ENCODE results near the gene MREG.
A peak's percentile ranks its signal among the peaks of the same experiment; 100 is the strongest.

The MREG gene

GRCh38 chr2:216013080-216013909 is at the start of gene MREG:
Gene MREG, minus strand, starts transcription at chr2:216013551. Its CDS starts 224 bp downstream, at chr2:216013327.
- no peaks in the 10 kb centered on the region for H3K27me3 ChIP-seq (ENCODE audit: control insufficient read depth, insufficient read depth, low read length)
- peak within 1 kb of the TSS; percentile 22 for H3K4me3 ChIP-seq (ENCODE audit: low read length)
- no peaks in the 10 kb centered on the region for H3K9me3 ChIP-seq (ENCODE audit: control insufficient read depth, low read length)
- H3K36me3 ChIP-seq (ENCODE audit: control insufficient read depth, insufficient read depth, low read length): no peaks in the 10 kb centered on the region
- H3K9ac ChIP-seq (ENCODE audit: low read length): peak within 1 kb of the TSS; percentile 85
- no peaks in the 10 kb centered on the region for H3K4me1 ChIP-seq (ENCODE audit: control insufficient read depth, insufficient read depth, low read length)

- Histone ChIP-seq H3K36me3 (ENCODE audit: control insufficient read depth, insufficient read depth, low read length) (no peaks in the 10 kb centered on the region), H3K4me3 (ENCODE audit: low read length) (no peak overlapping the region), H3K9ac (ENCODE audit: low read length) (no peak overlapping the region), H3K4me1 (ENCODE audit: control insufficient read depth, insufficient read depth, low read length) (peaks cover 14% of the 10 kb centered on the region), H3K9me3 (ENCODE audit: control insufficient read depth, low read length) (no peaks in the 10 kb centered on the region), H3K27me3 (ENCODE audit: control insufficient read depth, insufficient read depth, low read length) (no peaks in the 10 kb centered on the region)
These were observed 46.0 kb upstream of the MREG start for GRCh38 chr2:216059233-216059834.

- Histone ChIP-seq H3K27me3 (ENCODE audit: control insufficient read depth, insufficient read depth, low read length) (no peaks in the 10 kb centered on the region), H3K36me3 (ENCODE audit: control insufficient read depth, insufficient read depth, low read length) (no peaks in the 10 kb centered on the region), H3K9me3 (ENCODE audit: control insufficient read depth, low read length) (no peaks in the 10 kb centered on the region), H3K4me1 (ENCODE audit: control insufficient read depth, insufficient read depth, low read length) (peaks cover 14% of the 10 kb centered on the region), H3K9ac (ENCODE audit: low read length) (peak overlapping the region; percentile 22), H3K4me3 (ENCODE audit: low read length) (no peak overlapping the region)
These were observed 44.4 kb upstream of the MREG start for GRCh38 chr2:216057688-216058193.

- Histone ChIP-seq H3K4me1 (ENCODE audit: control insufficient read depth, insufficient read depth, low read length) (peaks cover 14% of the 10 kb centered on the region), H3K9ac (ENCODE audit: low read length) (no peak overlapping the region), H3K36me3 (ENCODE audit: control insufficient read depth, insufficient read depth, low read length) (no peaks in the 10 kb centered on the region), H3K4me3 (ENCODE audit: low read length) (no peak overlapping the region), H3K9me3 (ENCODE audit: control insufficient read depth, low read length) (no peaks in the 10 kb centered on the region), H3K27me3 (ENCODE audit: control insufficient read depth, insufficient read depth, low read length) (no peaks in the 10 kb centered on the region)
These were observed 43.4 kb upstream of the MREG start for GRCh38 chr2:216056739-216057138.

GRCh38 chr2:216055680-216056079 is 42.3 kb upstream of the MREG start:
- Histone ChIP-seq H3K4me3 (ENCODE audit: low read length) (no peak overlapping the region), H3K36me3 (ENCODE audit: control insufficient read depth, insufficient read depth, low read length) (no peaks in the 10 kb centered on the region), H3K27me3 (ENCODE audit: control insufficient read depth, insufficient read depth, low read length) (no peaks in the 10 kb centered on the region), H3K4me1 (ENCODE audit: control insufficient read depth, insufficient read depth, low read length) (peaks cover 14% of the 10 kb centered on the region), H3K9ac (ENCODE audit: low read length) (no peak overlapping the region), H3K9me3 (ENCODE audit: control insufficient read depth, low read length) (no peaks in the 10 kb centered on the region)

- Histone ChIP-seq H3K36me3 (ENCODE audit: control insufficient read depth, insufficient read depth, low read length) (no peaks in the 10 kb centered on the region), H3K27me3 (ENCODE audit: control insufficient read depth, insufficient read depth, low read length) (no peaks in the 10 kb centered on the region), H3K9me3 (ENCODE audit: control insufficient read depth, low read length) (no peaks in the 10 kb centered on the region), H3K9ac (ENCODE audit: low read length) (no peak overlapping the region), H3K4me3 (ENCODE audit: low read length) (no peak overlapping the region), H3K4me1 (ENCODE audit: control insufficient read depth, insufficient read depth, low read length) (peaks cover 6% of the 10 kb centered on the region)
These were observed 39.1 kb upstream of the MREG start for GRCh38 chr2:216052420-216052819.

- Histone ChIP-seq H3K4me1 (ENCODE audit: control insufficient read depth, insufficient read depth, low read length) (no peaks in the 10 kb centered on the region), H3K9me3 (ENCODE audit: control insufficient read depth, low read length) (no peaks in the 10 kb centered on the region), H3K27me3 (ENCODE audit: control insufficient read depth, insufficient read depth, low read length) (no peaks in the 10 kb centered on the region), H3K9ac (ENCODE audit: low read length) (no peak overlapping the region), H3K36me3 (ENCODE audit: control insufficient read depth, insufficient read depth, low read length) (no peaks in the 10 kb centered on the region), H3K4me3 (ENCODE audit: low read length) (no peak overlapping the region)
These were observed 38.0 kb upstream of the MREG start for GRCh38 chr2:216051350-216051749.

GRCh38 chr2:216049452-216049851 is 36.1 kb upstream of the MREG start:
- no peaks in the 10 kb centered on the region for H3K27me3 ChIP-seq (ENCODE audit: control insufficient read depth, insufficient read depth, low read length)
- H3K9ac ChIP-seq (ENCODE audit: low read length): no peak overlapping the region
- no peak overlapping the region for H3K4me3 ChIP-seq (ENCODE audit: low read length)
- H3K36me3 ChIP-seq (ENCODE audit: control insufficient read depth, insufficient read depth, low read length): no peaks in the 10 kb centered on the region
- H3K4me1 ChIP-seq (ENCODE audit: control insufficient read depth, insufficient read depth, low read length): no peaks in the 10 kb centered on the region
- no peaks in the 10 kb centered on the region for H3K9me3 ChIP-seq (ENCODE audit: control insufficient read depth, low read length)

- Histone ChIP-seq H3K36me3 (ENCODE audit: control insufficient read depth, insufficient read depth, low read length) (no peaks in the 10 kb centered on the region), H3K4me3 (ENCODE audit: low read length) (no peak overlapping the region), H3K27me3 (ENCODE audit: control insufficient read depth, insufficient read depth, low read length) (no peaks in the 10 kb centered on the region), H3K4me1 (ENCODE audit: control insufficient read depth, insufficient read depth, low read length) (no peaks in the 10 kb centered on the region), H3K9me3 (ENCODE audit: control insufficient read depth, low read length) (no peaks in the 10 kb centered on the region), H3K9ac (ENCODE audit: low read length) (no peak overlapping the region)
These were observed 34.0 kb upstream of the MREG start for GRCh38 chr2:216047397-216047796.

GRCh38 chr2:216044883-216045486 is 31.6 kb upstream of the MREG start:
- no peaks in the 10 kb centered on the region for H3K36me3 ChIP-seq (ENCODE audit: control insufficient read depth, insufficient read depth, low read length)
- no peak overlapping the region for H3K9ac ChIP-seq (ENCODE audit: low read length)
- no peaks in the 10 kb centered on the region for H3K9me3 ChIP-seq (ENCODE audit: control insufficient read depth, low read length)
- no peaks in the 10 kb centered on the region for H3K27me3 ChIP-seq (ENCODE audit: control insufficient read depth, insufficient read depth, low read length)
- H3K4me1 ChIP-seq (ENCODE audit: control insufficient read depth, insufficient read depth, low read length): no peaks in the 10 kb centered on the region
- no peak overlapping the region for H3K4me3 ChIP-seq (ENCODE audit: low read length)

GRCh38 chr2:216043949-216044348 is 30.6 kb upstream of the MREG start:
- Histone ChIP-seq H3K4me3 (ENCODE audit: low read length) (no peak overlapping the region), H3K4me1 (ENCODE audit: control insufficient read depth, insufficient read depth, low read length) (no peaks in the 10 kb centered on the region), H3K9ac (ENCODE audit: low read length) (no peak overlapping the region), H3K9me3 (ENCODE audit: control insufficient read depth, low read length) (no peaks in the 10 kb centered on the region), H3K36me3 (ENCODE audit: control insufficient read depth, insufficient read depth, low read length) (no peaks in the 10 kb centered on the region), H3K27me3 (ENCODE audit: control insufficient read depth, insufficient read depth, low read length) (no peaks in the 10 kb centered on the region)

- Histone ChIP-seq H3K9me3 (ENCODE audit: control insufficient read depth, low read length) (no peaks in the 10 kb centered on the region), H3K4me1 (ENCODE audit: control insufficient read depth, insufficient read depth, low read length) (no peaks in the 10 kb centered on the region), H3K36me3 (ENCODE audit: control insufficient read depth, insufficient read depth, low read length) (no peaks in the 10 kb centered on the region), H3K9ac (ENCODE audit: low read length) (no peak overlapping the region), H3K27me3 (ENCODE audit: control insufficient read depth, insufficient read depth, low read length) (no peaks in the 10 kb centered on the region), H3K4me3 (ENCODE audit: low read length) (no peak overlapping the region)
These were observed 28.1 kb upstream of the MREG start for GRCh38 chr2:216041438-216041837.
